Large intestine (tissue), 3 donors: Measurements from ENCODE around the gene SLC18A2. TPM values are rescaled to one million over a fixed set of nuclear protein-coding genes. Genes with fewer than 3 reads are reported as not detected.

ENCODE experiments used
- DNase-seq, 2 donors: peaks; one replicate each; pipeline versions ENCODE4 v3.0.0 to v3.0.0-alpha.2; 2013
- H3K27ac ChIP-seq: one replicate; pipeline ENCODE4 v1.5.1; 2013; ENCODE audit warnings: low read length
- H3K27me3 ChIP-seq: 2 replicates; pipeline ENCODE4 v1.6.1; 2013; ENCODE audit warnings: low read length; ENCODE audit not compliant: control insufficient read depth, insufficient read depth
- H3K36me3 ChIP-seq: 2 replicates; pipeline ENCODE4 v1.6.1; 2013; ENCODE audit warnings: low read length; ENCODE audit not compliant: control insufficient read depth, insufficient read depth
- H3K4me1 ChIP-seq: one replicate; pipeline ENCODE4 v1.6.1; 2013; ENCODE audit warnings: low read length; ENCODE audit not compliant: control insufficient read depth, insufficient read depth
- H3K4me3 ChIP-seq: one replicate; pipeline ENCODE4 v1.5.1; 2013; ENCODE audit warnings: low read length
- H3K9me3 ChIP-seq: one replicate; pipeline ENCODE4 v1.6.1; 2013; ENCODE audit warnings: mild to moderate bottlenecking, low read depth, low read length, moderate library complexity; ENCODE audit not compliant: control insufficient read depth
- WGBS: methylation state at CpG from one replicate; pipeline ENCODE4 v1.1.5; 2013; ENCODE audit warnings: low lambda C conversion rate; ENCODE audit not compliant: insufficient coverage; 5-methylcytosine and 5-hydroxymethylcytosine counted together
- polyA plus RNA-seq: library from polyadenylated mRNA; unstranded; fragments of 120-200 nt; gene quantifications from one replicate; pipeline ENCODE4 v1.2.1, GENCODE V29; 2013

SLC18A2 gene
- polyA plus RNA-seq, 1 donor, result 0.72 TPM

DNA sequence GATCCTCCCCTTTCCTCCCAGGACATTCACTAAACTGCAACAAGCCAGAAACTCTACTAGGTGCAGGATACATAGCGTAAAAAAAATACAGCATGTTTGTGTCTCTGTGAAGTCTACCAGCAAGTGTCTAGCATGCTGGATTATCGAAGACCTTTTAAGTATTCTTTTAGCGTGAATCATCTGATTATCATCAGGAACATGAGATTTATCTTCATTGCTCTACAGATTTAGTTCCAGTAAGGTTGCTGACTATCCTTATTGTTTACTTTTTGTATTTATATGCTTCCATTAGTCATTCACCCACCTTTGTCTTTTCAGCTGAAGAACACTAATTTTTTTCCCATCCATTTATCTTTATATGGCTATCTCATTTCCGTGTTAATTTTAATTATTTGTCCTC, 71.5 kb downstream of the SLC18A2 start:
- H3K4me1 ChIP-seq, result no peaks in the 10 kb centered on the region
- H3K9me3 ChIP-seq, result no peaks in the 10 kb centered on the region
- no peaks in the 10 kb centered on the region for H3K27me3 ChIP-seq
- no peak overlapping the region for H3K27ac ChIP-seq
- no peak overlapping the region for H3K4me3 ChIP-seq
- 71% methylated on average over 3 of the region's 4 CpGs for WGBS
- peaks cover 18% of the 10 kb centered on the region for H3K36me3 ChIP-seq
- no peak for DNase-seq

DNA sequence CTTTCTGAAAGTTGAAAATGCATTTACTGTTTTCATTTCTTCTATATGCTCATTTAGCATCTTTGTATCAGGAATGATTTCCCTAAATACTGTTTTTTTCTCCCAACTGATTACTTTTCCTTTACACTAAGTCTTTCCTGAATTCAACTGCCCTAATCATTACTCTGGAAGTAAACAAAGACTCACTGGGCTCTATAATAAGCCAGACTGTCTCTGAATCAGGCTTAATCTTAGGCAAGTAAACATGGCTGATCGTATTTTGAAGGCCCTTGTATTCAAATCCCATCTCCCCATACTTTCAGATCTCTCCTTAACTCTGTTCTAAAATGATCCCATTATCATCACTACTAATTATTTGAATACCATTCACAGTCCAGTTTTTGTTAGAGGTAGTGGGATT, 72.7 kb downstream of the SLC18A2 start:
- Histone ChIP-seq H3K36me3 (peaks cover 19% of the 10 kb centered on the region), H3K4me1 (no peaks in the 10 kb centered on the region), H3K27ac (no peak overlapping the region), H3K9me3 (no peaks in the 10 kb centered on the region), H3K4me3 (no peak overlapping the region), H3K27me3 (no peaks in the 10 kb centered on the region)
- DNase-seq, result no peak
- WGBS, result no CpG with 5 or more reads among the region's 1 CpG

DNA sequence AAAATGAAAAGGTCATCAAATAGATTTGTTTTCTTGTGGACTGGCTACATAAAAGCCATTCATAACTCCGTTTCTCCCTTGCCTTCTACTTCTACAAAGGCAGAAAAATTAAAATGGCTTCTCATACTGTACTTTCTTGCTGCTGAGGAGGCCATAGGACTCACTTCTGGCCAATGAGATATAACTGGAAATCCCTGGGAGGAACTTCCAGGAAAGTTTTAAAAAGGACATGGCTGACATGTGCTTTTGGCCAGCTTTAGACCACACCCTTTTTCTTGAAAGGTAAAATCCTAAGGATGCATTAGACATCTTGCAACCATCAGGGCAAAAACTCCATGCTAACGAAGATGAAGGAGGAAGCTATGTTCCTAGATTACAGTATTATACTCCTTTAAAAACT, 75.8 kb downstream of the SLC18A2 start:
- Histone ChIP-seq H3K27ac (no peak overlapping the region), H3K27me3 (no peaks in the 10 kb centered on the region), H3K36me3 (peaks cover 19% of the 10 kb centered on the region), H3K4me1 (no peaks in the 10 kb centered on the region), H3K4me3 (no peak overlapping the region), H3K9me3 (no peaks in the 10 kb centered on the region)
- WGBS, result 92% methylated on average over 2 of the region's 2 CpGs
- no peak for DNase-seq

GRCh38 chr10:117318909-117319308, 78.0 kb downstream of the SLC18A2 start:
- Histone ChIP-seq H3K4me1 (no peaks in the 10 kb centered on the region), H3K9me3 (no peaks in the 10 kb centered on the region)
- no peak for DNase-seq

DNA sequence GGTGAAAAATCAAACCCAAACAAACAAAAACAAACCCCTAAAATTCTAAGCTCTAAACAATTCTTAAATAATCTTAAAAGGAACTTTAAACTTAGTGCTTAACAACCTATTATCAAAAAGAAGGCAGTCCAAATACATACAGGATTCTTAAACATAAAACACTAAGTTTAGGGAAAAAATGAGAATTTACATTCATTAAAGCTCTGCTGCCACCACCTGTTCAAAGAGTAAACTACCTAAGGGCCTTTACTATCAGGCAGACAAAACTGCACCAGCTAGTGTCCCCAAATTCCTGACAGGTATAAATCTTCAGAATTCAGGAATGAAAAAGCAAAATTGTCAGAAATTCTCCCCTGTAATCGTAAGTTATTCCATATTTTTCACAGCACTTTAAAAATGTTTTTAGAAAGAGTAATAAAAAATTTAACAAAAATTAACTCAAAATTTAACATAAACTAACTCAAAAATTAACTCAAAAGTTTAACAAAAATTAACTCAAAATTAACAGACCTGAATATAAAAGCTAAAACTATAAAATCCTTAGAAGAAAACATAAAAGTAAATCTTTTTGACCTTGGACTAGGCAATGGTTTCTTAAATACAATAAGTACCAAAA, 79.2 kb downstream of the SLC18A2 start:
- Histone ChIP-seq H3K36me3 (peaks cover 8% of the 10 kb centered on the region), H3K4me3 (no peak overlapping the region), H3K27me3 (no peaks in the 10 kb centered on the region), H3K27ac (no peak overlapping the region), H3K9me3 (no peaks in the 10 kb centered on the region), H3K4me1 (no peaks in the 10 kb centered on the region)
- 33% methylated on average over 1 of the region's 1 CpG for WGBS
- DNase-seq, result no peak

More at GRCh38 chr10:117318909-117319308, 78.0 kb downstream of the SLC18A2 start:
- no peaks in the 10 kb centered on the region for H3K27me3 ChIP-seq
- peaks cover 13% of the 10 kb centered on the region for H3K36me3 ChIP-seq
- H3K4me3 ChIP-seq, result no peak overlapping the region
- H3K27ac ChIP-seq, result no peak overlapping the region

GRCh38 chr10:117322260-117322659, 81.3 kb downstream of the SLC18A2 start:
- Histone ChIP-seq H3K27me3 (no peaks in the 10 kb centered on the region), H3K36me3 (peaks cover 8% of the 10 kb centered on the region), H3K9me3 (no peaks in the 10 kb centered on the region), H3K4me1 (peaks cover 6% of the 10 kb centered on the region), H3K4me3 (no peak overlapping the region), H3K27ac (no peak overlapping the region)
- DNase-seq, result no peak
- WGBS, result no CpG with 5 or more reads among the region's 4 CpGs

GRCh38 chr10:117324367-117324766, 83.5 kb downstream of the SLC18A2 start:
- H3K4me1 ChIP-seq, result peaks cover 18% of the 10 kb centered on the region
- H3K27ac ChIP-seq, result no peak overlapping the region
- no peaks in the 10 kb centered on the region for H3K27me3 ChIP-seq
- peaks cover 5% of the 10 kb centered on the region for H3K36me3 ChIP-seq
- no peak for DNase-seq
- 100% methylated on average over 1 of the region's 2 CpGs for WGBS
- H3K4me3 ChIP-seq, result no peak overlapping the region
- H3K9me3 ChIP-seq, result no peaks in the 10 kb centered on the region

- H3K27ac ChIP-seq, result no peak overlapping the region
- no peak for DNase-seq
- no peaks in the 10 kb centered on the region for H3K27me3 ChIP-seq
- peaks cover 18% of the 10 kb centered on the region for H3K4me1 ChIP-seq
- H3K36me3 ChIP-seq, result peaks cover 3% of the 10 kb centered on the region
- H3K9me3 ChIP-seq, result no peaks in the 10 kb centered on the region
- H3K4me3 ChIP-seq, result no peak overlapping the region
Observed at GRCh38 chr10:117327262-117327661, 86.3 kb downstream of the SLC18A2 start.

Other genes starting within 250 kb of the SLC18A2 start
- gene SHTN1, start 235.9 kb upstream of the SLC18A2 start, polyA plus RNA-seq, result 37.2 TPM
- gene VAX1, start 102.8 kb upstream of the SLC18A2 start, polyA plus RNA-seq, result not detected
- gene KCNK18, start 43.6 kb upstream of the SLC18A2 start, polyA plus RNA-seq, result not detected
- 34.7 TPM for gene PDZD8, start 134.3 kb downstream of the SLC18A2 start, polyA plus RNA-seq